ENCODE measurements around the gene ZNF592. TPM values are rescaled to one million over a fixed set of nuclear protein-coding genes. Genes with fewer than 3 reads are reported as not detected.

Gene ZNF592
- total and polyA plus RNA-seq, 7 donors = 13.1 to 43.3 (median 33.8) TPM

- H3K9me3 ChIP-seq = no peaks in the 10 kb centered on the region
- peaks cover 99% of the 10 kb centered on the region for H3K4me1 ChIP-seq
- peaks cover 12 to 56% of the 10 kb centered on the region in 2 donors for H3K36me3 ChIP-seq (ENCODE audit: insufficient read depth in 1 of 2, low read depth in 1 of 2)
- ATAC-seq (no peak), DNase-seq (no peak)
- H3K4me3 ChIP-seq = no peak overlapping the region
- intact Hi-C loops (cut with DNase I) = no loop called here
- 87 to 90% (median 89%) methylated on average over 8 of the region's 8 CpGs for WGBS, 3 donors
- H3K27ac ChIP-seq = peak overlapping the region; percentile 99
- H3K27me3 ChIP-seq (ENCODE audit: insufficient read depth in 3 of 3, low read length in 2 of 3) = no peaks in the 10 kb centered on the region
- TF ChIP-seq CTCF (IDR thresholded peaks at IDR 0.05) = no peak
Measured at GRCh38 chr15:84829428-84829827, 81.0 kb downstream of the ZNF592 start.

GRCh38 chr15:84830036-84830435 is 81.6 kb downstream of the ZNF592 start:
- peak overlapping the region; percentile 99 for H3K27ac ChIP-seq
- 20 to 35% (median 32%) methylated on average over 2 of the region's 2 CpGs for WGBS, 3 donors
- H3K4me3 ChIP-seq = no peak overlapping the region
- H3K4me1 ChIP-seq = peaks cover 99% of the 10 kb centered on the region
- no peaks in the 10 kb centered on the region for H3K9me3 ChIP-seq
- DNase-seq (no peak), ATAC-seq (no peak)
- peaks cover 12 to 50% of the 10 kb centered on the region in 2 donors for H3K36me3 ChIP-seq (ENCODE audit: insufficient read depth in 1 of 2, low read depth in 1 of 2)
- intact Hi-C loops (cut with DNase I) = no loop called here
- TF ChIP-seq CTCF (IDR thresholded peaks at IDR 0.05) = no peak
- no peaks in the 10 kb centered on the region for H3K27me3 ChIP-seq (ENCODE audit: insufficient read depth in 3 of 3, low read length in 2 of 3)

GRCh38 chr15:84831028-84831427 is 82.6 kb downstream of the ZNF592 start:
- no peak for TF ChIP-seq CTCF (IDR thresholded peaks at IDR 0.05)
- DNase-seq (no peak), ATAC-seq (no peak)
- WGBS, 3 donors = 32 to 47% (median 41%) methylated on average over 5 of the region's 5 CpGs
- Histone ChIP-seq H3K9me3 (no peaks in the 10 kb centered on the region), H3K4me3 (no peak overlapping the region), H3K27ac (peak overlapping the region; percentile 99), H3K27me3 (ENCODE audit: insufficient read depth in 3 of 3, low read length in 2 of 3) (no peaks in the 10 kb centered on the region), H3K36me3 (ENCODE audit: insufficient read depth in 1 of 2, low read depth in 1 of 2) (peaks cover 12 to 48% of the 10 kb centered on the region in 2 donors), H3K4me1 (peaks cover 98% of the 10 kb centered on the region)
- intact Hi-C loops (cut with DNase I) = no loop called here

- no peak for TF ChIP-seq CTCF (IDR thresholded peaks at IDR 0.05)
- Histone ChIP-seq H3K36me3 (ENCODE audit: insufficient read depth in 1 of 2, low read depth in 1 of 2) (peaks cover 12 to 47% of the 10 kb centered on the region in 2 donors), H3K4me1 (peaks cover 98% of the 10 kb centered on the region), H3K4me3 (no peak overlapping the region), H3K27me3 (ENCODE audit: insufficient read depth in 3 of 3, low read length in 2 of 3) (no peaks in the 10 kb centered on the region), H3K27ac (peak overlapping the region; percentile 99), H3K9me3 (no peaks in the 10 kb centered on the region)
- WGBS, 3 donors = 54 to 64% (median 64%) methylated on average over 2 of the region's 2 CpGs
- DNase-seq (no peak), ATAC-seq (no peak)
- intact Hi-C loops (cut with DNase I) = no loop called here
Measured at GRCh38 chr15:84831613-84832012, 83.2 kb downstream of the ZNF592 start.

GRCh38 chr15:84832448-84833040 is 84.2 kb downstream of the ZNF592 start:
- Histone ChIP-seq H3K27me3 (ENCODE audit: insufficient read depth in 3 of 3, low read length in 2 of 3) (no peaks in the 10 kb centered on the region), H3K4me3 (peak overlapping the region; percentile 5), H3K9me3 (no peaks in the 10 kb centered on the region), H3K27ac (peak overlapping the region; percentile 99), H3K4me1 (peaks cover 98% of the 10 kb centered on the region), H3K36me3 (ENCODE audit: insufficient read depth in 1 of 2, low read depth in 1 of 2) (peaks cover 12 to 44% of the 10 kb centered on the region in 2 donors)
- DNase-seq = no peak
- ATAC-seq = peak; percentile 61
- intact Hi-C loops (cut with DNase I) = no loop called here
- 52 to 63% (median 62%) methylated on average over 2 of the region's 2 CpGs for WGBS, 3 donors
- no peak for TF ChIP-seq CTCF (IDR thresholded peaks at IDR 0.05)
